Measurements from ENCODE around the gene DLGAP3. TPM values are rescaled to one million over a fixed set of nuclear protein-coding genes. Genes with fewer than 3 reads are reported as not detected.

Gene DLGAP3
- total RNA-seq, 1 experiment from 2014 or later = 0.05 TPM

- DNase-seq (ENCODE audit: low read depth) = no peak
Measured at GRCh38 chr1:34904236-34905097, 25.0 kb downstream of the DLGAP3 start.

GRCh38 chr1:34901919-34902318, 27.5 kb downstream of the DLGAP3 start:
- no peak for DNase-seq (ENCODE audit: low read depth)

- DNase-seq (ENCODE audit: low read depth) = no peak
Measured at GRCh38 chr1:34900775-34901502, 28.5 kb downstream of the DLGAP3 start.

GRCh38 chr1:34899906-34900305, 29.5 kb downstream of the DLGAP3 start:
- DNase-seq (ENCODE audit: low read depth) = no peak

GRCh38 chr1:34899471-34899870, 30.0 kb downstream of the DLGAP3 start:
- no peak for DNase-seq (ENCODE audit: low read depth)

- DNase-seq (ENCODE audit: low read depth) = no peak
Measured at GRCh38 chr1:34898330-34898761, 31.1 kb downstream of the DLGAP3 start.

GRCh38 chr1:34896612-34897011, 32.8 kb downstream of the DLGAP3 start:
- no peak for DNase-seq (ENCODE audit: low read depth)

GRCh38 chr1:34889705-34890104, 39.7 kb downstream of the DLGAP3 start:
- no peak for DNase-seq (ENCODE audit: low read depth)

GRCh38 chr1:34887593-34887992, 41.9 kb downstream of the DLGAP3 start:
- no peak for DNase-seq (ENCODE audit: low read depth)

GRCh38 chr1:34885405-34886247, 43.8 kb downstream of the DLGAP3 start:
- DNase-seq (ENCODE audit: low read depth) = no peak

GRCh38 chr1:34884961-34885360, 44.5 kb downstream of the DLGAP3 start:
- DNase-seq (ENCODE audit: low read depth) = no peak

GRCh38 chr1:34884536-34884935, 44.9 kb downstream of the DLGAP3 start:
- no peak for DNase-seq (ENCODE audit: low read depth)

- DNase-seq (ENCODE audit: low read depth) = no peak
Measured at GRCh38 chr1:34879230-34879629, 50.2 kb downstream of the DLGAP3 start.

- no peak for DNase-seq (ENCODE audit: low read depth)
Measured at GRCh38 chr1:34876406-34876805, 53.0 kb downstream of the DLGAP3 start.

- no peak for DNase-seq (ENCODE audit: low read depth)
Measured at GRCh38 chr1:34874296-34874952, 55.0 kb downstream of the DLGAP3 start.

GRCh38 chr1:34872133-34872503, 57.3 kb downstream of the DLGAP3 start:
- no peak for DNase-seq (ENCODE audit: low read depth)

GRCh38 chr1:34871443-34872132, 57.9 kb downstream of the DLGAP3 start:
- no peak for DNase-seq (ENCODE audit: low read depth)

- DNase-seq (ENCODE audit: low read depth) = no peak
Measured at GRCh38 chr1:34870395-34870794, 59.1 kb downstream of the DLGAP3 start.

- DNase-seq (ENCODE audit: low read depth) = no peak
Measured at GRCh38 chr1:34869760-34870159, 59.7 kb downstream of the DLGAP3 start.

- no peak for DNase-seq (ENCODE audit: low read depth)
Measured at GRCh38 chr1:34868230-34869049, 61.0 kb downstream of the DLGAP3 start.
